ENCODE results near the gene ALDOA. TPM values are rescaled to one million over a fixed set of nuclear protein-coding genes. Genes with fewer than 3 reads are reported as not detected.

The ALDOA gene
- total RNA-seq, 2 donors from 2014 or later: 2,869 to 3,626 TPM

GRCh38 chr16:30096105-30096861 lies 30.7 kb downstream of the ALDOA start, which contains the start of gene YPEL3:
YPEL3 (minus strand) TSS chr16:30096213; CDS start chr16:30095482, 731 bp downstream.
- H3K4me3 ChIP-seq: peak within 1 kb of the TSS; percentile 68 to 89
- peaks cover 19% of the 10 kb centered on the region for H3K36me3 ChIP-seq
- peak; percentile 93 for DNase-seq (ENCODE audit: low spot score)
- peaks cover 0 to 34% of the 10 kb centered on the region in 2 donors for H3K4me1 ChIP-seq
- H3K27me3 ChIP-seq: no peaks in the 10 kb centered on the region
- peaks cover 0 to 10% of the 10 kb centered on the region in 2 donors for H3K9me3 ChIP-seq
- peak within 1 kb of the TSS; percentile 89 to 95 for H3K27ac ChIP-seq
- no peak for TF ChIP-seq CTCF (IDR thresholded peaks at IDR 0.05)

- no peak for TF ChIP-seq CTCF (IDR thresholded peaks at IDR 0.05)
- peaks cover 0 to 29% of the 10 kb centered on the region in 2 donors for H3K4me1 ChIP-seq
- H3K9me3 ChIP-seq: peaks cover 0 to 10% of the 10 kb centered on the region in 2 donors
- H3K4me3 ChIP-seq: peak overlapping the region in 1 of 2 donors; percentile 68
- H3K27ac ChIP-seq: peak overlapping the region; percentile 89 to 95
- peaks cover 19% of the 10 kb centered on the region for H3K36me3 ChIP-seq
- no peak for DNase-seq (ENCODE audit: low spot score)
- H3K27me3 ChIP-seq: no peaks in the 10 kb centered on the region
These were observed 31.5 kb downstream of the ALDOA start for GRCh38 chr16:30096862-30097563.

GRCh38 chr16:30104090-30104489 lies 38.5 kb downstream of the ALDOA start:
- no peaks in the 10 kb centered on the region for H3K9me3 ChIP-seq
- no peak overlapping the region for H3K27ac ChIP-seq
- no peak for DNase-seq (ENCODE audit: low spot score)
- no peak overlapping the region for H3K4me3 ChIP-seq
- H3K36me3 ChIP-seq: peaks cover 16% of the 10 kb centered on the region
- TF ChIP-seq CTCF (IDR thresholded peaks at IDR 0.05): no peak
- H3K4me1 ChIP-seq: no peaks in the 10 kb centered on the region
- no peaks in the 10 kb centered on the region for H3K27me3 ChIP-seq

GRCh38 chr16:30104492-30104891 lies 38.9 kb downstream of the ALDOA start:
- Histone ChIP-seq H3K27ac (no peak overlapping the region), H3K4me3 (no peak overlapping the region), H3K4me1 (no peaks in the 10 kb centered on the region), H3K27me3 (no peaks in the 10 kb centered on the region), H3K36me3 (peaks cover 16% of the 10 kb centered on the region), H3K9me3 (no peaks in the 10 kb centered on the region)
- no peak for DNase-seq (ENCODE audit: low spot score)
- TF ChIP-seq CTCF (IDR thresholded peaks at IDR 0.05): no peak

GRCh38 chr16:30108059-30108850 lies 42.7 kb downstream of the ALDOA start:
- TF ChIP-seq CTCF (IDR thresholded peaks at IDR 0.05): no peak

More at GRCh38 chr16:30108059-30108850, 42.7 kb downstream of the ALDOA start:
- DNase-seq (ENCODE audit: low spot score): no peak
- H3K36me3 ChIP-seq: peaks cover 23% of the 10 kb centered on the region
- no peaks in the 10 kb centered on the region for H3K27me3 ChIP-seq
- no peak overlapping the region for H3K4me3 ChIP-seq
- H3K27ac ChIP-seq: no peak overlapping the region
- no peaks in the 10 kb centered on the region for H3K4me1 ChIP-seq
- H3K9me3 ChIP-seq: no peaks in the 10 kb centered on the region

Measured in right atrium auricular region (tissue), 2 donors.